Breast epithelium (tissue), 3 donors: ENCODE measurements around the gene LYRM4.

Source experiments
- CTCF ChIP-seq, 3 donors: fragments of 450-650 bp; IDR thresholded peaks; one replicate each; pipeline ENCODE4 v1.5.1; 2016 to 2017; ENCODE audit warnings: antibody characterized with exemption in 3 of 3, mild to moderate bottlenecking in 3 of 3, moderate library complexity in 3 of 3
- POLR2AphosphoS5 ChIP-seq, 3 donors: sonication (generic); formaldehyde crosslinking; IDR thresholded peaks; one replicate each; pipeline ENCODE4 v1.6.1; 2017; ENCODE audit warnings: antibody characterized with exemption in 3 of 3

GRCh38 chr6:5079692-5080091 lies 181.1 kb downstream of the LYRM4 start:
- TF ChIP-seq CTCF (IDR thresholded peaks at IDR 0.05): no peak
- no peak for TF ChIP-seq POLR2AphosphoS5 (IDR thresholded peaks at IDR 0.05)
